ENCODE results near the gene ANKRD55. TPM values are rescaled to one million over a fixed set of nuclear protein-coding genes. Genes with fewer than 3 reads are reported as not detected.

The ANKRD55 gene
- total and polyA plus RNA-seq, 9 of the 15 experiments (the other 6 are each of a cell fraction or from before 2014, with no cell fraction given), result 3.4 to 10.6 (median 6.5) TPM

GRCh38 chr5:56116599-56117141 is 116.5 kb downstream of the ANKRD55 start (continued):
- no peak for TF ChIP-seq ZNF431 (CRISPR knock-in tag; IDR thresholded peaks at IDR 0.05)
- TF ChIP-seq SMAD2 (IDR thresholded peaks at IDR 0.05; ENCODE audit: low read depth, low read length), result no peak
- no peak for TF ChIP-seq ZNF395 (CRISPR knock-in tag; IDR thresholded peaks at IDR 0.05)
- no peak for TF ChIP-seq AFF1 (IDR thresholded peaks at IDR 0.05; ENCODE audit: low read depth in 1 of 2, partially characterized antibody in 2 of 2)
- TF ChIP-seq ZNF778 (CRISPR knock-in tag; IDR thresholded peaks at IDR 0.05), result no peak
- no peak for TF ChIP-seq WHSC1 (IDR thresholded peaks at IDR 0.05; ENCODE audit: low read length)
- TF ChIP-seq ZNF197 (CRISPR knock-in tag; IDR thresholded peaks at IDR 0.05; ENCODE audit: low read depth), result no peak
- TF ChIP-seq CSDE1 (IDR thresholded peaks at IDR 0.05), result no peak
- no peak; the same call in none of the 2 replicates for TF ChIP-seq ATF7 (IDR thresholded peaks at IDR 0.05)
- TF ChIP-seq HMGXB4 (CRISPR knock-in tag; IDR thresholded peaks at IDR 0.05), result no peak
- no peak for TF ChIP-seq MIER1 (IDR thresholded peaks at IDR 0.05; ENCODE audit: low read depth)
- no peak for TF ChIP-seq CTCFL (IDR thresholded peaks at IDR 0.05; ENCODE audit: borderline replicate concordance, insufficient read depth, low read depth, low read length, poor library complexity, severe bottlenecking)
- no peak for TF ChIP-seq ZFP36 (IDR thresholded peaks at IDR 0.05; ENCODE audit: low read depth, low read length, partially characterized antibody)

Data from K562 (cell line).